Astrocyte (in vitro differentiated cells and primary cell): ENCODE results near the gene POU2F2. TPM values are rescaled to one million over a fixed set of nuclear protein-coding genes. Genes with fewer than 3 reads are reported as not detected.

Experiments used
- DNase-seq: peaks from one replicate; pipeline ENCODE4 v3.0.0-alpha.2; 2010; ENCODE audit warnings: low read depth
- FAIRE-seq: peaks from 2 replicates; lab custom pipeline; 2011; peaks lifted over from hg19 to GRCh38; lab: Jason Lieb, UNC
- H2AFZ ChIP-seq: 2 replicates; pipeline ENCODE4 v1.6.0; 2012; ENCODE audit warnings: low read depth, low read length, inconsistent platforms
- H3K27ac ChIP-seq: 2 replicates; pipeline ENCODE4 v1.5.1; 2011; ENCODE audit warnings: low read depth, low read length, inconsistent platforms
- H3K27me3 ChIP-seq: 2 replicates; pipeline ENCODE4 v1.6.0; 2011; ENCODE audit warnings: low read length, inconsistent platforms; ENCODE audit not compliant: insufficient read depth
- H3K36me3 ChIP-seq: 2 replicates; pipeline ENCODE4 v1.5.1; 2011; ENCODE audit warnings: low read length, inconsistent platforms; ENCODE audit not compliant: insufficient read depth
- H3K4me1 ChIP-seq: 2 replicates; pipeline ENCODE4 v1.5.1; 2011; ENCODE audit warnings: low read length, inconsistent platforms; ENCODE audit not compliant: insufficient read depth
- H3K4me2 ChIP-seq: 2 replicates; pipeline ENCODE4 v1.6.0; 2012; ENCODE audit warnings: low read length, inconsistent platforms
- H3K4me3 ChIP-seq: 2 replicates; pipeline ENCODE4 v1.5.1; 2011; ENCODE audit warnings: low read depth, mild to moderate bottlenecking, low read length, inconsistent platforms; ENCODE audit not compliant: insufficient read depth
- H3K79me2 ChIP-seq: 2 replicates; pipeline ENCODE4 v1.6.0; 2012; ENCODE audit warnings: mild to moderate bottlenecking, low read length, inconsistent platforms; ENCODE audit not compliant: insufficient read depth
- H3K9ac ChIP-seq: 2 replicates; pipeline ENCODE4 v1.6.0; 2012; ENCODE audit warnings: mild to moderate bottlenecking, low read length, inconsistent platforms
- H3K9me3 ChIP-seq: 2 replicates; pipeline ENCODE4 v1.5.1; 2012; ENCODE audit warnings: low read depth, mild to moderate bottlenecking, low read length, inconsistent platforms; ENCODE audit not compliant: insufficient read depth
- H4K20me1 ChIP-seq: 2 replicates; pipeline ENCODE4 v1.6.0; 2012; ENCODE audit warnings: low read length, inconsistent platforms; ENCODE audit not compliant: insufficient read depth
- H3K27ac Mint-ChIP-seq: one replicate; pipeline ENCODE4 v1.8.0; 2021; ENCODE audit warnings: mild to moderate bottlenecking, mixed read lengths; ENCODE audit not compliant: unreplicated experiment
- H3K27me3 Mint-ChIP-seq: one replicate; pipeline ENCODE4 v1.8.0; 2021; ENCODE audit warnings: low read depth, mixed read lengths; ENCODE audit not compliant: unreplicated experiment
- H3K36me3 Mint-ChIP-seq: one replicate; pipeline ENCODE4 v1.8.0; 2021; ENCODE audit warnings: low read depth, mixed read lengths; ENCODE audit not compliant: unreplicated experiment
- H3K4me1 Mint-ChIP-seq: one replicate; pipeline ENCODE4 v1.8.0; 2021; ENCODE audit warnings: low read depth, mixed read lengths; ENCODE audit not compliant: unreplicated experiment
- H3K4me3 Mint-ChIP-seq: one replicate; pipeline ENCODE4 v1.8.0; 2021; ENCODE audit warnings: mild to moderate bottlenecking, moderate library complexity, mixed read lengths; ENCODE audit not compliant: unreplicated experiment
- H3K9me3 Mint-ChIP-seq: one replicate; pipeline ENCODE4 v1.8.0; 2021; ENCODE audit warnings: mild to moderate bottlenecking, mixed read lengths; ENCODE audit not compliant: unreplicated experiment
- EZH2 ChIP-seq: IDR thresholded peaks from 2 replicates; pipeline ENCODE4 v1.6.1; 2012; ENCODE audit warnings: mild to moderate bottlenecking, low read length, inconsistent platforms; ENCODE audit not compliant: insufficient read depth
- total RNA-seq: library from RNA; stranded (reverse); gene quantifications from 2 replicates; pipeline ENCODE4 v1.2.1, GENCODE V29; 2021
- TF ChIP-seq, protein P1 (sequence below): IDR thresholded peaks from 2 replicates; pipeline ENCODE4 v1.5.1; 2011; ENCODE audit warnings: low read depth, mild to moderate bottlenecking, inconsistent platforms, low read length, moderate library complexity; ENCODE audit not compliant: insufficient read depth

The POU2F2 gene
- total RNA-seq, 1 donor from 2014 or later = 8.3 TPM

DNA sequence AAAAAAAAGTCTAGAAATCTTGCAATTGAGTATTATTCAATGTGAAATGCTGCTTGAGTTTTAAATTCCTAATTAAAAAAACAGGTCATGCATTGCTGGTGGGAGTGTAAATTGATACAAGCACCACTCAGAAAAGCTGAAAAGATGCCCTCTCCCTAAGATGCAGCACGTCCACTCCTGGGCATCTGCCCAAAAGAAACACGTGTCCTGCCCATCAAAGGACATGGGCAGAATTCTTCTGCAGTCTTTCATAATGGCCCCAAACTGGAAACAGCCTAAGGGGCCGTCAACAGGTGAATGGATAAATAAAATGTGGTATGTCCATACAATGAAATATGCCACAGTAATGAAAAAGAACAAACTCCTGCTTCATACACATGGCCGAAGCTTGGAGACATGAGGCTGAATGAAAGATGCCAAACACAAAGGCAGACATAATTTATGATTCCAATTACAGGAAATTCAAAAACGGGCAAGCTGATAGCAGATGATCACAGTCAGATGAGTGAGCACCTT lies 7.8 kb downstream of the POU2F2 start:
- DNase-seq (no peak), FAIRE-seq (no peak)
- H2AFZ ChIP-seq = no peak overlapping the region
- H3K9ac ChIP-seq = no peak overlapping the region
- H3K27ac Mint-ChIP-seq = no peak overlapping the region
- peaks cover 27% of the 10 kb centered on the region for H3K4me1 Mint-ChIP-seq
- no peaks in the 10 kb centered on the region for H3K27me3 Mint-ChIP-seq
- H3K9me3 Mint-ChIP-seq = peaks cover 5% of the 10 kb centered on the region
- no peaks in the 10 kb centered on the region for H3K9me3 ChIP-seq
- no peak overlapping the region for H3K4me2 ChIP-seq
- no peak overlapping the region for H3K4me3 ChIP-seq
- H3K4me3 Mint-ChIP-seq = no peak overlapping the region
- H3K79me2 ChIP-seq = no peaks in the 10 kb centered on the region
- H3K36me3 Mint-ChIP-seq = peaks cover 9% of the 10 kb centered on the region
- H3K4me1 ChIP-seq = peaks cover 27% of the 10 kb centered on the region
- H3K27ac ChIP-seq = no peak overlapping the region
- H3K27me3 ChIP-seq = no peaks in the 10 kb centered on the region
- no peaks in the 10 kb centered on the region for H3K36me3 ChIP-seq
- TF ChIP-seq, protein P1, sequence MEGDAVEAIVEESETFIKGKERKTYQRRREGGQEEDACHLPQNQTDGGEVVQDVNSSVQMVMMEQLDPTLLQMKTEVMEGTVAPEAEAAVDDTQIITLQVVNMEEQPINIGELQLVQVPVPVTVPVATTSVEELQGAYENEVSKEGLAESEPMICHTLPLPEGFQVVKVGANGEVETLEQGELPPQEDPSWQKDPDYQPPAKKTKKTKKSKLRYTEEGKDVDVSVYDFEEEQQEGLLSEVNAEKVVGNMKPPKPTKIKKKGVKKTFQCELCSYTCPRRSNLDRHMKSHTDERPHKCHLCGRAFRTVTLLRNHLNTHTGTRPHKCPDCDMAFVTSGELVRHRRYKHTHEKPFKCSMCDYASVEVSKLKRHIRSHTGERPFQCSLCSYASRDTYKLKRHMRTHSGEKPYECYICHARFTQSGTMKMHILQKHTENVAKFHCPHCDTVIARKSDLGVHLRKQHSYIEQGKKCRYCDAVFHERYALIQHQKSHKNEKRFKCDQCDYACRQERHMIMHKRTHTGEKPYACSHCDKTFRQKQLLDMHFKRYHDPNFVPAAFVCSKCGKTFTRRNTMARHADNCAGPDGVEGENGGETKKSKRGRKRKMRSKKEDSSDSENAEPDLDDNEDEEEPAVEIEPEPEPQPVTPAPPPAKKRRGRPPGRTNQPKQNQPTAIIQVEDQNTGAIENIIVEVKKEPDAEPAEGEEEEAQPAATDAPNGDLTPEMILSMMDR = no peak
- TF ChIP-seq EZH2 = no peak
- no peaks in the 10 kb centered on the region for H4K20me1 ChIP-seq

DNA sequence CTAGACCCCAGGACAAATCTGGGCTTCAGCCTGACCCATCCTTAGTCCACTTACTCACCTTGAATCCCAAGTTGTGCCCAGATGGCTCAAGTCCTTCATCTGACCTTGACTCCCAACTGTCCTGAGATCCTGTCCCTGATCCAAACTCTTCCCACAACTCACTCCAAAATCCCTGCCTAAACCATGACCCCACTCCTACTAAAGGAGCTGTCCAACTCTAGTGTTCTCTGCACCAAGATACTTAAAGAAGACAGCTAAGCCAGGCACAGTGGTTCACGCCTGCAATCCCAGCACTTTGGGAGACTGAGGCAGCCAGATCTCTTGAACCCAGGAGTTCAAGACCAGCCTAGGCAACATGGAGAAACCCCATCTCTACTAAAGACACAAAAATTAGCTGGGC lies 8.5 kb downstream of the POU2F2 start:
- Mint-ChIP-seq H3K4me1 (peaks cover 23% of the 10 kb centered on the region), H3K9me3 (peaks cover 5% of the 10 kb centered on the region), H3K27ac (peak overlapping the region; percentile 21), H3K36me3 (peaks cover 9% of the 10 kb centered on the region), H3K4me3 (peak overlapping the region; percentile 57), H3K27me3 (no peaks in the 10 kb centered on the region)
- no peak overlapping the region for H3K27ac ChIP-seq
- TF ChIP-seq, protein P1 = no peak
- TF ChIP-seq EZH2 = no peak
- H3K4me2 ChIP-seq = no peak overlapping the region
- DNase-seq = no peak
- no peak for FAIRE-seq
- no peaks in the 10 kb centered on the region for H3K9me3 ChIP-seq
- no peak overlapping the region for H3K9ac ChIP-seq
- no peak overlapping the region for H2AFZ ChIP-seq
- H3K4me3 ChIP-seq = no peak overlapping the region
- no peaks in the 10 kb centered on the region for H3K36me3 ChIP-seq
- no peaks in the 10 kb centered on the region for H3K79me2 ChIP-seq
- H3K27me3 ChIP-seq = no peaks in the 10 kb centered on the region
- peaks cover 27% of the 10 kb centered on the region for H3K4me1 ChIP-seq
- H4K20me1 ChIP-seq = no peaks in the 10 kb centered on the region
